Measurements from ENCODE around the gene TCEAL9.
A peak's percentile ranks its signal among the peaks of the same experiment; 100 is the strongest.
"Not testable (repeated sequence)": the region's sequence is repeated elsewhere in the genome, so short reads cannot be mapped to it uniquely, and the experiment has no call there.

TCEAL9 gene

GRCh38 chrX:103344606-103345005 lies 11.7 kb upstream of the TCEAL9 start:
- H3K36me3 ChIP-seq (ENCODE audit: control insufficient read depth in 2 of 2, insufficient read depth in 1 of 2, low read length in 2 of 2), result no peaks in the 10 kb centered on the region

GRCh38 chrX:103347682-103348397 lies 8.5 kb upstream of the TCEAL9 start:
- CTCF ChIA-PET, result no interaction called here
- POLR2A ChIA-PET, result no interaction called here
- no peak overlapping the region for H3K4me3 ChIP-seq (ENCODE audit: low read depth, low read length)
- no peak for TF ChIP-seq ZNF362 (tag by site-specific recombination; IDR thresholded peaks at IDR 0.05)
- TF ChIP-seq ZNF747 (tag by site-specific recombination; IDR thresholded peaks at IDR 0.05), result no peak
- no peak for TF ChIP-seq TCF7L2 (IDR thresholded peaks at IDR 0.05; ENCODE audit: borderline replicate concordance, low read depth, low read length)
- no peak for TF ChIP-seq REPIN1 (tag by site-specific recombination; IDR thresholded peaks at IDR 0.05; ENCODE audit: low read depth)
- TF ChIP-seq ZNF146 (tag by site-specific recombination; IDR thresholded peaks at IDR 0.05), result no peak
- no peak for TF ChIP-seq HOXA7 (CRISPR knock-in tag; IDR thresholded peaks at IDR 0.05; ENCODE audit: borderline replicate concordance)
- no peaks in the 10 kb centered on the region for H3K9me3 ChIP-seq (ENCODE audit: control insufficient read depth, insufficient read depth, low read depth, low read length)
- H3K4me1 ChIP-seq (ENCODE audit: control insufficient read depth, insufficient read depth, low read length), result no peaks in the 10 kb centered on the region
- H3K36me3 ChIP-seq (ENCODE audit: control insufficient read depth in 2 of 2, insufficient read depth in 1 of 2, low read length in 2 of 2), result no peaks in the 10 kb centered on the region
- H3K27ac ChIP-seq (ENCODE audit: extremely low read depth, low read depth, low read length), result no peak overlapping the region

More at GRCh38 chrX:103344606-103345005, 11.7 kb upstream of the TCEAL9 start:
- TF ChIP-seq SP3 (tag by site-specific recombination; IDR thresholded peaks at IDR 0.05) (no peak), ZNF146 (tag by site-specific recombination; IDR thresholded peaks at IDR 0.05) (no peak), ZNF155 (tag by site-specific recombination; IDR thresholded peaks at IDR 0.05) (no peak), ZNF621 (tag by site-specific recombination; IDR thresholded peaks at IDR 0.05) (no peak)
- Histone ChIP-seq H3K4me1 (ENCODE audit: control insufficient read depth, insufficient read depth, low read length) (no peaks in the 10 kb centered on the region), H3K9me3 (ENCODE audit: control insufficient read depth, insufficient read depth, low read depth, low read length) (no peaks in the 10 kb centered on the region), H3K27ac (ENCODE audit: extremely low read depth, low read depth, low read length) (no peak overlapping the region), H3K4me3 (ENCODE audit: low read depth, low read length) (no peak overlapping the region)
- ChIA-PET POLR2A (no interaction called here), CTCF (no interaction called here)

- H3K4me1 ChIP-seq (ENCODE audit: control insufficient read depth, insufficient read depth, low read length), result no peaks in the 10 kb centered on the region
- TF ChIP-seq ZNF335 (tag by site-specific recombination; conservative IDR thresholded peaks at IDR 0.05) (peak; percentile 61; the same call in 1 of the 2 replicates), GLI4 (tag by site-specific recombination; IDR thresholded peaks at IDR 0.05) (no peak), ZNF341 (tag by site-specific recombination; IDR thresholded peaks at IDR 0.05; ENCODE audit: low read depth) (0 out of 2 replicates have a peak, but pooled peaks have one; percentile 24)
- peak overlapping the region; percentile 59 for H3K4me3 ChIP-seq (ENCODE audit: low read depth, low read length)
- CTCF ChIA-PET, result interaction anchor here (0.8 to 1.1 kb wide), 2 partner anchors 107 to 127 kb away, joined by 3 read pairs; no protein-coding TSS in a partner anchor
- peaks cover 0 to 8% of the 10 kb centered on the region in 2 experiments; a peak in 1 of 3 replicates for H3K36me3 ChIP-seq (ENCODE audit: control insufficient read depth in 2 of 2, insufficient read depth in 1 of 2, low read length in 2 of 2)
- POLR2A ChIA-PET, result interaction anchor here (0.5 to 1.9 kb wide), 7 partner anchors 14 to 107 kb away, joined by 3 to 12 read pairs (median 8); partner anchors contain the start of genes BEX3 and TCEAL7
- H3K27ac ChIP-seq (ENCODE audit: extremely low read depth, low read depth, low read length), result peak overlapping the region; percentile 53
- no peaks in the 10 kb centered on the region for H3K9me3 ChIP-seq (ENCODE audit: control insufficient read depth, insufficient read depth, low read depth, low read length)
Observed at GRCh38 chrX:103356858-103357257, 552 bp downstream of the TCEAL9 start.

GRCh38 chrX:103357871-103358270 lies 1.6 kb downstream of the TCEAL9 start:
- H3K4me3 ChIP-seq (ENCODE audit: low read depth, low read length), result no peak overlapping the region
- no peak overlapping the region for H3K27ac ChIP-seq (ENCODE audit: extremely low read depth, low read depth, low read length)
- no peak for TF ChIP-seq REPIN1 (tag by site-specific recombination; IDR thresholded peaks at IDR 0.05; ENCODE audit: low read depth)
- peak; percentile 59; the same call in 1 of the 2 replicates for TF ChIP-seq SCRT1 (tag by site-specific recombination; IDR thresholded peaks at IDR 0.05; ENCODE audit: borderline replicate concordance)
- no peak for TF ChIP-seq ZNF274 (IDR thresholded peaks at IDR 0.05; ENCODE audit: low read length)
- no peak for TF ChIP-seq ZNF274 (tag by site-specific recombination; IDR thresholded peaks at IDR 0.05; ENCODE audit: borderline replicate concordance)
- no peak for TF ChIP-seq ZBTB6 (tag by site-specific recombination; IDR thresholded peaks at IDR 0.05)
- peak; percentile 85 for TF ChIP-seq SCRT2 (tag by site-specific recombination; IDR thresholded peaks at IDR 0.05)
- TF ChIP-seq HOXD13 (CRISPR knock-in tag; IDR thresholded peaks at IDR 0.05; ENCODE audit: borderline replicate concordance), result no peak
- ChIA-PET POLR2A (no interaction called here), CTCF (interaction anchor here (1.1 to 1.2 kb wide), 2 partner anchors 11 to 20 kb away, joined by 3 to 4 read pairs; no protein-coding TSS in a partner anchor)
- H3K36me3 ChIP-seq (ENCODE audit: control insufficient read depth in 2 of 2, insufficient read depth in 1 of 2, low read length in 2 of 2), result peaks cover 0 to 8% of the 10 kb centered on the region in 2 experiments; a peak in 1 of 3 replicates
- no peaks in the 10 kb centered on the region for H3K9me3 ChIP-seq (ENCODE audit: control insufficient read depth, insufficient read depth, low read depth, low read length)
- no peaks in the 10 kb centered on the region for H3K4me1 ChIP-seq (ENCODE audit: control insufficient read depth, insufficient read depth, low read length)

- POLR2A ChIA-PET; H3K4me1 ChIP-seq (ENCODE audit: control insufficient read depth, insufficient read depth, low read length); H3K9me3 ChIP-seq (ENCODE audit: control insufficient read depth, insufficient read depth, low read depth, low read length); H3K27ac ChIP-seq (ENCODE audit: extremely low read depth, low read depth, low read length); H3K4me3 ChIP-seq (ENCODE audit: low read depth, low read length); H3K36me3 ChIP-seq (ENCODE audit: control insufficient read depth in 2 of 2, insufficient read depth in 1 of 2, low read length in 2 of 2): not testable (repeated sequence)
- CTCF ChIA-PET, result interaction anchor here (0.7 kb wide), 1 partner anchor 11 kb away, joined by 4 read pairs; no protein-coding TSS in a partner anchor
Observed at GRCh38 chrX:103359605-103360004, 3.3 kb downstream of the TCEAL9 start.
